GM12801 (cell line): Measurements from ENCODE around the gene RAMP1.

Experiments
- TF ChIP-seq, protein P1 (sequence below): IDR thresholded peaks from one replicate; pipeline ENCODE4 v1.5.1; 2011; ENCODE audit warnings: control low read depth; ENCODE audit not compliant: insufficient read length; ENCODE audit errors: extremely low read depth

RAMP1 gene

DNA sequence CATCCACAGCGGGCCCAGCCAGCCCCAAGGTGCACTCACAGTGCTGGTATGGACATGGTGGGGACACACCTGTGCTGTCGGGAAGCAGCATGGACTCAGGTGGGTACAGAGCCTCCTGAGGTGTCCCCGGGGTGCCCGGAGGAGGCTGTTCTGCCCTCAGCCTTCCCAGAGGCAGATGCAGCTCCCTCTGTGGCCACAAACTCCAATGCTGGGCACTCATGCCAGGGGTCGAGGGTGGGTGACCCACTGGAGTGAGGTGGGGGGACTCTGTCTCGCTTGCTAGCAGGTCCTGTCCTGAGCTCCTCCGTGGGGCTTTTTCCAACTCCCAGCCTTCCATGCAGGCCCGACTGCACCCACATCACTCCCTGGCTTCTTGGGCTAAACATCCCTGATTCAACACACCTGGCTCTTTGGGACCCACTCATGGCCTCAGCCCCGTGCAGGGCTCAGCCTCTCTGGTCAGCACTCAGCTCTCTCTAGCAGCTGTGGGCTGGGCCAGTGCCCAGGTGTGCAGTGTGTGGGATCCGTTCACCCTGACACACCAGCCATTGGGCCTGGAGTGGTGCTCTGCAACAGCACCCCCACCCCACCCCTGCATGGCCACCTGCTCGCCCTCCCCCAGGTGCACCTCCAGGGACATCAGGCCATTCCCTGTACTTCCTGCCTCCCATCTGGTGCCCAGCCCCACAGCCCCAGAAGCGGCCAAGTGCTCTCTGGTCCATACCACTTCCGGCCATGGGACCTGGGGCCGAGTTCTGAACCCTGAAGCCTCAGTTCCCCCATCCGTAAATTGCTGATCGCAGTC, 16.0 kb downstream of the RAMP1 start:
- TF ChIP-seq, protein P1, sequence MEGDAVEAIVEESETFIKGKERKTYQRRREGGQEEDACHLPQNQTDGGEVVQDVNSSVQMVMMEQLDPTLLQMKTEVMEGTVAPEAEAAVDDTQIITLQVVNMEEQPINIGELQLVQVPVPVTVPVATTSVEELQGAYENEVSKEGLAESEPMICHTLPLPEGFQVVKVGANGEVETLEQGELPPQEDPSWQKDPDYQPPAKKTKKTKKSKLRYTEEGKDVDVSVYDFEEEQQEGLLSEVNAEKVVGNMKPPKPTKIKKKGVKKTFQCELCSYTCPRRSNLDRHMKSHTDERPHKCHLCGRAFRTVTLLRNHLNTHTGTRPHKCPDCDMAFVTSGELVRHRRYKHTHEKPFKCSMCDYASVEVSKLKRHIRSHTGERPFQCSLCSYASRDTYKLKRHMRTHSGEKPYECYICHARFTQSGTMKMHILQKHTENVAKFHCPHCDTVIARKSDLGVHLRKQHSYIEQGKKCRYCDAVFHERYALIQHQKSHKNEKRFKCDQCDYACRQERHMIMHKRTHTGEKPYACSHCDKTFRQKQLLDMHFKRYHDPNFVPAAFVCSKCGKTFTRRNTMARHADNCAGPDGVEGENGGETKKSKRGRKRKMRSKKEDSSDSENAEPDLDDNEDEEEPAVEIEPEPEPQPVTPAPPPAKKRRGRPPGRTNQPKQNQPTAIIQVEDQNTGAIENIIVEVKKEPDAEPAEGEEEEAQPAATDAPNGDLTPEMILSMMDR, result no peak

DNA sequence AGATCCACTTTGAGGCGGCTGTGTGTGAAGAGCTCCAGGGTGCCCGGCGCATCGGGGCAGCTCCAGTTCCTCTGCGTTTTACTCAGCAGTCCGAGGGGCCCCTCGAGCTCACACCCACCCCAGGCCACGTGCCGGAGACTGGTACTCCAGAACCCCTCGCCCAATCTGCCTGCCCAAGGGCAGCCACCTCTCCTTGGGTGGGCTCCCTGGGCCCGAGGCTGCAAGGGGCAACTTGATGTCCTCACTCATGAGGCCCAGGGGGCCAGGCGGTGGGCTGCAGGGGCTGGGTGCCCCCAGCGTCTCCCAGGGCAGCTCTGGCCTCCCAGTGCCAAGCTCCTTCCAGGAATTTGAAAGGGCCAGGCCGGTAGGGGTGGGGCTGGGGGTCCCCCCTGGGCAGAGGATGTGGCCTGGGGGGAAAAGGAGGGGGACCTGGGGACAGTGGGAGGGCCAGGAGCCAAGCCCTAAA, 16.7 kb downstream of the RAMP1 start:
- TF ChIP-seq, protein P1, result no peak

DNA sequence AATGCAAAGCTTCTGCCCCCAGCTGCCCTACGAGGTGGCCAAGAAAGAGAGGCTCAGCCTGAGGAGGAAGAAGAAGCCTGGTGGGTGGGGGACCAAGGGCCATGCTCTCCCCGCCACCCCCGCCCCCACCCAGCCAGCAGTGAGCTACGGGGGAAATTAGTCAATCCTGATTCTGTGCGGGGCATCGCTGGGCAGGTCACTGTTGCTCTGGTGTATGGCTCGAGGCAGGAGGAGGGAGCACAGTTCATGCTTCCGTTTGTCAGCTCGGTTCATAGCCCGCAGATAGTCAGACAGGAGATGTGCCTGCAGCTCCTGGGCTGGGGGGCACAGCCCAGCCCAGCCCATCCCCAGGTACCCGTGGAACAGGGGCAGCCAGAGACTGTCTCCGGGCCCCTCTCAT, 17.1 kb downstream of the RAMP1 start:
- TF ChIP-seq, protein P1, result no peak

DNA sequence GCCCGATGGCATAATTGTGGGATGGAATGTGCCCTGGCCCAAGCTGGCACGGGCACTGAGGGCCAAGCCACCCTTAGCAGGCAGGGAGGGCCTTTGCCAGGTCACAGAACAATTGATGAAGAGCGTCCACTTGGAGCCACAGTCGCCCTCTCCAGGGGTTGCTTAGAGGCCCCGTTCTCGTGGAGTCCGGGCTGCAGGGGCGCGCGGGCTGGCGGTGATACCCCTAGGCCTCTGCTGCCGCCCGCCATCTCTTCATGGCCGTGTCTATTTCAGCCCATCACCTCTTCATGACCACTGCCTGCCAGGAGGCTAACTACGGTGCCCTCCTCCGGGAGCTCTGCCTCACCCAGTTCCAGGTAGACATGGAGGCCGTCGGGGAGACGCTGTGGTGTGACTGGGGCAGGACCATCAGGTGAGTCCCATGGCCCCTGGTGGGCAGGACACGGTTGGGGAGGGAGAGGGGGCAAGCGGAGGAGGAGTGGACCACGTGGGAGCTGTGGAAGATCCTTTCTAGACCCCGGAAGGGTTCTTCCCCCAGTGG, 17.6 kb downstream of the RAMP1 start:
- TF ChIP-seq, protein P1, result no peak

DNA sequence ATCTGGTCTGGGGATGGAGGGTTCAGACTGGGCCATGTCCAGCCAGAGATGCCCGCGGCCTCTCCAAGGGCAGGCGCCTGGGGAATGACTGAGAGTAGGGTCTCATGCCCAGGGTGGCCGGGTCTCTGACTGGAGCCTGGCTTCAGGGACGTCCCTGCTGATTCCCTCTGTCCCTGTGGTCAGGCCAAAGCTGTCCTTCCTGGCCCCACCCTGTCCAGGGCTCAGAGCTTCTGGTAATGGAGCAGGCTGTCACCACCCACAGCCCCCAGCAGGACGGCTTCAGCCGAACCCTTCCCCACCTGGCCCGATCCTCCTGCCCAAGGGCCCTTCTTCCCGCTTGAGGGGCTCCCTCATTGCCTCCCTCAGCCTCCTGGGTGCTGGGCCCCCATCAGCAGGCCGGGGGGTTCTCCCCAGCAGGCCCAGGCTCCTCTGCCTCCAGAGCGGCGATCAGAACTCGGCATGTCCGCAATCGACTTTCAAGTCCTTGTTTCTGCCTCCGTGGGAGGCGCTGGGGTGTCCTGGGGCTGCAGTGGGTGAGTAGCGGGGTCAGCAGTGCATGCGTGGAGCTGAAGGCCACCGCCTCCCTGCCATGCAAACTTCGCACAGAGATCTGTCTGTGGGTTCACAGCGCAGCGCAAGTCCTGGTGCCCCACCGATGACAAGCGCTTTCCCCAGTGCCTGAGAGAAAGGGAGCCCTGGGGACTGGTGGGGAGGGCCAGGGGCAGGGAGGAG, 18.3 kb downstream of the RAMP1 start:
- TF ChIP-seq, protein P1, result no peak

DNA sequence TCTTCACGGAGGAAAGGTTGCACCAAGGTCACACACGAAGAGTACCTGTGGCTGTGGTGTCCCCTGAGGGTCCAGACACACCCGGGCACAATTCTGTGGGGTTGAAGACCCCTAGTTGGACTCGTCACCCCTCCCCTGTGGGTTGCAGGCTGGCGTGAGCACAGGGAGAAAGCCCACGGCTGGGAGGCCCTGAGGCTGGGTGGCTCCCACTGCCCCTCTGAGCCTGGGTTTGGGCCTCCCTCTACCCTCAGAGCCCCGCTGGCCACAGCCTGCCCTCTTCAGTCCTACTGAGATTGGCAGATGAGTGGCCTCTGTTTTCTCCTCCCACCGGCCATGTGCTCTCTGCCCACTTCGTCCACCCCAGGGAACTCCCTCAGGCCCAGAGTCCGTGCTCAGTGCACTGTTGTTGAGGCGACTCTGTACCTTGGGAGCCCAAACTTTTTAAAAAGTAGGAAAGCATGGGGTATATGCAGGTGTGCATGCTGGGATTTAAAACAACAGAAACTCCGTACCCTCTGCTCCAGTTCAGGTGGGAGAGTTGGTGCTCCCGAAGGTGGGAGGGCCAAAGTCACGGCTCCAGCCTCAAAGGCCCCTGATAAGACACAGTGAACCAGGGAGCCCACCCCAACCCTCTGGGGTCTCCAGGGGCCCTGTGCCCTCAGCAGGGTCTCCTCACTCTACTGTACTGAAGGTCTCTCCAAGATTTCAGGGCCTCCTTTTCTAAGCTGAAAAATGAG, 19.1 kb downstream of the RAMP1 start:
- TF ChIP-seq, protein P1, result no peak

DNA sequence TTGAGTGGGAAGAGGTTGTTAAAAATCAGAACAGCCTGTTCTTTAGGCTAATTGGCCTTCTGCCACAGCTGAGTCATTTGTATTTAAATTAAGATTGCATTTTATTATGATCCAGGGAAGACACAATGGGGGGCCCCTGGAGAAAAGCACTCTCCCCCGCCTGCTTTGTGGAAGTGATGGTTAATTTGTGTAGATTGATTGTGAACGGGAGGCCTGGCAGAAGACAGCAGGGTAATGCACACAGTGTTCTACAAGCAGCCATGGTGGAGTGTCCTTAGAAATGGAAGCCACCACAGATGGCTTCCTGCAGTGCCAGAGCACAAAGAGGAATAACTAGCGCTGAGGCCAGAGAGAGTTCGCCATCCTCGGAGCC, 19.6 kb downstream of the RAMP1 start:
- TF ChIP-seq, protein P1, result no peak
